DMS53 treated with DMSO at 0.1 percent for 48 hours (cell line): ENCODE measurements around the gene CA10.

ENCODE experiments used
- DNase-seq: peaks from one replicate; lab custom pipeline; 2025; ENCODE audit not compliant: unreplicated experiment; lab: John Stamatoyannopoulos, UW

CA10 gene

DNA sequence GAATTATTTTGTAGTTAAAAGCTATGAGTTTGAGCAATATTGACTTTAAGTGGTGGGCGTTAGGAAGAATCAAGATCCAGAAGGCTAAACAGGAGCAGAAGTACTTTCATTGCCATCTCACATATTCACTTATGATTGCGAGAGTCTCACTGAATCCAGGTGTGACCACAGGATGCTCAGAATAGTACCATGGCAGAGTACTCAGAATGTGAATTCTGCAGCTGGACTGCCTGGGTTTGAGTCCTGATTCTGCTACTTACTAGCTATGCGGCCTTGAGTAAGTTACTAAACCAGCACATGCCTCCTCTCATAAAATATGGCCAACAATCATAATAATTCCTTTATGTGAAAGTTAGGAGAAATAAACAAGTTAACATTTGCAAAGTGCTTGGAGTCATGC, 109.5 kb downstream of the CA10 start:
- DNase-seq, result no peak

DNA sequence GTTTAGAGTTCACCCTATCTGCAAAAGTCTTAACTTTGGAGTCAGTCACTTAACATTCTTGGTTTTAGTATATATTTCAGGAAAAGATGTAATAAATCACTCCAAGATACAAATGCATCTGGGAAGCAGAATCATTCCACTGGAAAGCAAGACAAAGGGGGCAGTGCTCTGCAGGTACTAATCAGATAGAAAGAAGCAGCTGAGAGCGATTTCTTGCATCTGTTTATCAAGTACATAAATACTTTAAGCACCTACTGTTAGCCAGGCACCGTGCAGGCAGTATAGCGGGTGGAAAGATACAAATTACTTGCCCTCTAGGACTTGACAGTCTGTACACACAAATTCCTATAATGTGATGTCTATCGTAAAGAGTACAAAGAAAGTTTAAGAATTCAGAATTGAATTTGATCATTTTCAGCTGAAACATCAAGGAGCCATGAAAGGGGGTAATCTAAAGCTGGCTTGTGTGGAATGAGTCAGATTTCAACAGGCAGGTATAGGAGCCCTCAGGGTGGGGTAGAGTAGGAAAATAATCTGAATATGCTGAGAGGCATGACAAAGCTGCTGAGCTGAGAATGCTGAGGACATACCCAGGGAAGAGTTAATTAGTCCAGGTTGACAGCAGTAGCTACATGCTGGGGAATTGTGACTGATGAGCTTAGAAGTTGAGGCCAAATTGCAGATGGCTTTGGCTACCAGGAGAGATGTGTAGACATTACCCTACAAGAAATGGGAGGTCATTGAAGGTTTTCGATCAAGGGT, 110.2 kb downstream of the CA10 start:
- DNase-seq, result no peak

DNA sequence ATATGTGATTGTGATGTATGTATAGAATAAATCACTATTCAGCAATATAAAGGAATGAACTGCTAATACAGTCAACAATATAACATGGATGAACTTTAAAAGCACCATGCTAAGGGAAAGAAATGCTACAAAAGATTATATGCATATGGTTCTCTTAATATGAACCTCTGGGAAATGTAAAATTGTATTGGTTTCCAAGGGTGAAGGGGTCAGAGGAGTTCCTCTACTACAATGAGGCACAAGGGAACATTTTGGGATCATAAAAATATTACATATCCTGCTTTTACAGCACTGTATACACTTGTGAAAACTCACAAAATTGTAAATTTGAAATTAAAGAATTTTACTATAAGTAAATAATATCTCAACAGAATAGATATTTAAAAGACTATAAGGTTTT, 111.4 kb downstream of the CA10 start:
- no peak for DNase-seq

DNA sequence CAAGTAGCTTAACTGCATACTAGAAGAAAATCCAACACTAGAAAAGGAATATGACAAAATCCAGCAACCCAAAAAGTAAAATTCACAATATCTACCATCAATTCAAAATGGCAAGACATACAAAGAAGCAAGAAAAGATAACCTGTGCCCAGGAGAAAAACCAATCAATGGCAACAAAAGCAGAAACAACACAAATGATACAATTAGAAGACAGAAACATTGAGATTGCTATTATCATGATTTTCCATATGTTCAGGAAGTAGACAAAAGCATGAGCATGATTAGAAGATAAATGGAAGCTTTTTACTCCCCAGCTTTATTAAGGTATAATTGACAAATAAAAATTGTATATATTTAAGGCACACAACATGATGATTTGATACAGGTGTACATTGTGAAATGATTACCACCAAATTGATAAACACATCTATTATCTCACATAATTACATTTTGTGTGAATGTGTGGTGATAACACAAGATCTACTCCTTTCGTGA, 117.3 kb downstream of the CA10 start:
- no peak for DNase-seq

DNA sequence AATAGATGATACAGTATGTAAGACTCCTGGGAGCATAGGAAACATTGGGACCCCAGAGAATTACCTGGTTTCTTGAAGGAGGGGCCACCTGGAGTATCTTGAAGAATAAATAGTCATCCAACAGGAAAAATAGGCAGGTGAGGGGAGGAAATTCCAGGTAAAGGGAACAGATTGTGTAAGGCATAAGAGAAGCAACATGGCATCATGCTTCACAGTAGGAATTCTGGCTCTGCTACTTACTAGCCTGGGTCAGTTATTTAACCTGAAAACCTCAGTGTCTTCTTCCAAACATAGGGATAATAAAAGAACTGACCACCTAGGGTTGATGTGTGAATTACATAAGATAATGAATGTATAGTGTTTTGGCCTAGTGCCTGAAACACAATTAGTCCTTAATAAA, 122.1 kb downstream of the CA10 start:
- DNase-seq, result no peak

DNA sequence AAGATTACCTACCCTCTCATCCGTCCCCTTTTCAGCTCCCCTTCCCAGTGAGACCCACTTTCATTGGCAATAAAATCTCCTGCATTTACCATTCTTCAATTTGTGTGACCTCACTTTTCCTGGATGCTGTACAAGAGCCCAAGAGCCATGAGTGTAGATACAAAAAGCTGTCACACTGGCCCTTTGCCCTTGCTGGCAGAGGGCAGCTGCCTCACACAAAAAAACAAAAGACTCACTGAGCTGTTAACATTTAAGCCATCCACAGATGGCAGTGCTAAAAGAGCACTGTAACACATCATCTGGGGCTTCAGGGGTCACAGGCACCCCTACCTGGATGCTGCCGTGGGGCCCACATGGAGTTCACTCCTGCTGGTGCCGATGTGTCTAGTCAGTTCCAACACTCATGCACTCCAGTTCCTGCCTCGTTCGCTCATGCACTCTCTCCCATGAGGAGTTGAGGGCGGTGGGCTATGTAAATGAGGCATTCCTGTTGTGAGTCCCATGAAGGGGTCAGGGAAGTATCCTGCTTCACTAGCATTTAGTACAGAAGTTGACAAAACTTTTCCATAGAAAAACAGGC, 123.1 kb downstream of the CA10 start:
- no peak for DNase-seq

DNA sequence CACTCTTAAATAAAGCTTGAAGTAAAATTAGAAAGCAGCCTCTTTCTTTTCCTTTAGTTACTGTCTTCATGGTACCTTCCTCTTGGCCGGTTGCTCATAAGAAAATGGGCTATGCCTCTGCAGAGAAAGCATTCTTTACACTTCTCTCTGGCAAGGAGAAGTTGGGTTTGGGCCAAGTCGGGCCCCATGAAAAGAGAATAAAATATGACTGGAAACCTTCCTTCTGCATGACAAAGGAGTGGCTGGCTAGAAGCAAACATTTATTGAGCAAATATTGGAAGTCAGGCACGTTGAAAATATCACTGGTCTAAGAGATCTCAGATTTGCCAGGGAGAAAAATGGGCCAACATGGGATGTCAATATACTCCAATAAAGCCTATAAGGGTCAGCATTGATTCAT, 126.1 kb downstream of the CA10 start:
- no peak for DNase-seq

DNA sequence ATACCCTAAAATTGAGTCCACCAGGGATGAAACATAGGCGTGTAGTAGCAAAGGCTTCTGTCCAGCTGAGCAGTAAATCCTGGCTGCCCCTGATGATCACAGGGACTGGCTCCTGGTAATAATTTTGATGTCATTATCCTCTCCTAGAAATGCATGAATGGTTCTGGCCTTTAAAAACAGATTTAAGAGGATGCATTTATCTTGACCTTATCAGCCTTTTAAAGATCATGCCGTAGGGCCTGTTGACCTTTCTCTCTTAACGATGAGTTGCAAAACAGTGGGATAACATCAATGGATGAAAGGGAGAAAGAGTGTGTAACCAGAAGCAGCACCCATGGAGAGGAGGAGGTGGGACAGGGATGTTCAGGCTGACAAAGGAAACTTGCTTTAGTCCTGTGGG, 128.5 kb downstream of the CA10 start:
- DNase-seq, result no peak

DNA sequence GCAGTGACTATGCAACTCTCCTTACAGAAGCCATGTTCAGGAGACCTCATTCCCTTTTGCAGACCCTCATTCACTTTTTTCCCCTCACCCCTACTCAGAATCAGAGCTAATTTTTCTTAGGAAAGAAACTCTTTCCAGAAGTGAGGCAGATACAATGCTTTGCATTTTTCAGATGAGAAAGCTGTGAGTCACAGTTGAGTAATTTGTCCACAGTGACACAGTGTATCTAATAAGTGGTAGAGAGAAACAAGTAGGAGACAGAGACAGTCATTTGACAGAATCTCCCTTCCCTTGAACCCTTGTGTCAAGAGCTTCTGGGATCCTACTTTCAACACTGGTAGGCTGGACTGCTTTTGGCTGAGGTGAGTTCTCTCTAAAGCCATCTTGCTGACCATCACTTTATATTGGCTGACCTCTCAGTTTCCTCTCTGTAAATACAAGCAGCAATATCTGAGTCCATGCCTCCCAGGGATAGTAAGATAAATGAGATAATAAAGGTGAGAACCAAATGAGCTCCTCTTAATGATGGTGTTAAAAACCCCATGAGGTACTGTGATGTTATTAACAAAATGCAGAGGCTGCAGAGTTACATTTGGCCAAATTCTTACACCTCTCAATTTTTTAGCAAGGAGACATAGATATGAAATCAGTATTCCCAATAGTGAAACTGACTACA, 130.8 kb downstream of the CA10 start:
- DNase-seq, result peak; percentile 44

DNA sequence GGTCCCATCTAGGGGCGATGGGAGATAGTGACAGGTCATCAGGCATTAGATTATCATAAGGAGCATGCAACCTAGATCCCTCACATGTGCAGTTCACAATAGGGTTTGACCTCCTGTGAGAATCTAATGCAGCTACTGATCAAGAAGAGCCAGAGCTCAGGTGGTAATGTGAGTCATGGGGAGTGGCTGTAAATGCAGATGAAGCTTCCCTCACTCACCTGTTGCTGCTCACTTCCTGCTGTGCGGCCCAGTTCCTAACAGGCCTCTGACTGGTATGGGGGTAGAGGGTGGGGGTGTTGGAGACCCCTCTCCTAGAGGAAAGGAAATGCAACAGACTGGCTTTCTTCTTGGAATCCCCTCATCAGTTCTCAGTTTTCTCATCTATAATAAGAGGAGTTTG, 131.4 kb downstream of the CA10 start:
- peak; percentile 69 for DNase-seq

DNA sequence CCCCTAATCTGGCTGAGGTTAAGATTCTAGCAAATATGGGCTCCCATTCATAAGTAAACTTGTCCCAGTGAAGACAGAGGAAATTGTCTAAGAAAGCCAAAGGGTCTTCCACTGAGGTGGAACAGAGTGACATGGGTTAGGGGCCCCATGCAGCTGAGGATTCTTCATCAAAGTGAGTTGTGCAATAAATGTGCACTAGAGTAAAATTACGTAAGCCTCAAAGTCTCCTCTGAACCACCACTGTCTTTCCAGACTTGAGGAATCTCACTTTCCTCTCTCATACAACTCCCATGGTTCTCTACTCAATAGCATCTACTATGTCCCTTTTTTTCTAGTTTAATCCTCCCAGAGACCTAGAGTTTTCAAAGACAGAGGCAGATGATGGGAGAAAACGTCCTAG, 132.4 kb downstream of the CA10 start:
- DNase-seq, result no peak

DNA sequence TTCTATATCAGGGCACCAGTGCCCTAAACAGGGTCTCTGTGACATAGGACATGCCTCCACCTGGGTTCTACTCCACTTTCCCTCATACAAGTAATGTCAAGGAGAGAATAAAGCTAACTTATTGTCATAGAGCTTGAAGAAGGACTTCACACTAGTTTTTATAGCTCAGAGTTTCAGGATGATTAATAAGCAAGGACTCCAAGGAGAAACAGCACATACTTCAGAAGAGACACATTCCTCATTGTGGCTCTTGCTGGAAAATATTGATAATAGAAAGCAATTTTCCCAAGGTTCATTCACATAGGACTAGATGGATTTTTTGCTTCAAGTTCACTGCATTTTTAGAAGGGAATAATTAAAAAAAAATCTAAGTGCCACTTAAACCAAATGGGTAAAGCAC, 133.3 kb downstream of the CA10 start:
- no peak for DNase-seq

DNA sequence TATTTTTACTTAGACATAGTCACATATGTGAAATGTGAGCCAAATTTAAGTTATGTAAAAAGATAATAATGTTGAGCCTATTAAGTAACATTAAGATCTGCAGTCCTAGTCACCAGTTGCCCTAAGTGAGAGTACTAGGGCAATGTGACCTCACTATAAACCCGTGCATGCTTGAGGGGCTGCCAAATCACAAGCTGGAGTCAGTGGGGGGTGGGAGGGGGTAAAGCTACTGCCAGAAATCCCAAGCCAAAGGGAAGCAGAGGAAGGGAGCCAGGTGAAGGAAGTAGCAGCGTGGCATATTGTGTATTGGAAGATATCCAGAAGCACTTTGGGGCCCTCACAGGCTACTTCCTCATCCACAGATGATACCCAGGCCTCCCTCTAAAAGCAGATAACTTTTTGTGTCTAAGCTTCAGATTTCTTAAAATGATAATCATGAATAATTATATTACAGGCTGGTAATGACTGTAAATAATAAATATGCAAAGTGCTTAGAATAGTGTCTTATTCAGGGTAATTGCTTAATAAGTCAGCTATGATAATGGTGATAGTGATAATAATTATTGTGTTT, 134.1 kb downstream of the CA10 start:
- DNase-seq, result peak; percentile 15

DNA sequence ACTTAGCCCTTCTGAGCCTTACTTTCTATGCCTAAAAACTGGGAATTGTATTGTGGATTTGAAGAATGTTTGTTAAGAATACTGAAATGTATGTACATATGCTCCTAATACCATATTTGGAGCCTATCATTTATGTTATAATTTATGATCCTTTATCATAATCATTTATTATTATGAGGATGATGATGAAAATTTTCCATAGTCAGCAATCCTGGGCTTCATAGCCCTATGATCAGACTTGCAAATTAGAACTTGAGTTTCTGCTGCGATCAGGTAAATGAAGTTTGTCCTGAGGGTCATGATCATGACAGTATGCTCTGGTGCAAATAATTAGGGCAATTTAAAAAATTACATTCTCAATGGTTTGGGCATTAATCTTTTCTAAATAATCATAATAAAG, 147.4 kb downstream of the CA10 start:
- DNase-seq, result no peak

DNA sequence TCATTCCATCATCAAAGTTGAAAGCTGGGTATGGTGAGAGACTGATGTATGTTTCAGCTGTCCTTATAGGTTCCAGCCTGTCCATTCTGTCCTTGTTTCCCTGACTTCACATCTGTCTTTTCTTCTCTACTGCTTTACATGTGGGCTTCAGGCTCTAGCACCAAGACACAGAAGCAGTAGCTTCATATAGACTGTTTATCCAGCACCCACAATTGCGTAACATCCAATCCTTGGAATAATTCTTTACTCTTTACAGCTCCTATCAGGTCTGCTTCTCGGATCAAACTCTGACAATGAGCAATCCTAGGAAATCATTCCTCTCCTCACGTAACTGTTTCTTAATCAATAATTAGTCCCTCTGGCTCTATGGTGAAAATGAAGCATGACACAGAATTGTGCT, 158.9 kb downstream of the CA10 start:
- DNase-seq, result no peak

DNA sequence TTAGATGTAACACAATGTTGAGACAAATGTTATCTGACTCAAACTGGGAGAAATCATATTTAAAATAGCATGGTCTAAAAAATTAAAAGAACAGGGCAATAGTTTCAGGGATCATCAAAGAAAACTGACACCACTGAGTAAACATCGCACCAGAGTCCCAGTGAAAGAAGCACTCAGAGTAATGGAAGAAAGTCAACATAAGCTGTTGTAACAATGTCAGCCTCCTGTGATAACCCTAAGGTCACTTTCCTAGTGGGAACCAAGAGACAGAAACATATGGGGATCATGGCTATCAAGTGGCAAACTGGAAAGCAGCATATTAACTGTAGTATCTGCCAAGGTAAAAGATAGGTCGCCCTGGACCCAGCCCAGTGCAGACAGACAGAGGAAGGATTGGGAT, 160.8 kb downstream of the CA10 start:
- DNase-seq, result peak; percentile 93

DNA sequence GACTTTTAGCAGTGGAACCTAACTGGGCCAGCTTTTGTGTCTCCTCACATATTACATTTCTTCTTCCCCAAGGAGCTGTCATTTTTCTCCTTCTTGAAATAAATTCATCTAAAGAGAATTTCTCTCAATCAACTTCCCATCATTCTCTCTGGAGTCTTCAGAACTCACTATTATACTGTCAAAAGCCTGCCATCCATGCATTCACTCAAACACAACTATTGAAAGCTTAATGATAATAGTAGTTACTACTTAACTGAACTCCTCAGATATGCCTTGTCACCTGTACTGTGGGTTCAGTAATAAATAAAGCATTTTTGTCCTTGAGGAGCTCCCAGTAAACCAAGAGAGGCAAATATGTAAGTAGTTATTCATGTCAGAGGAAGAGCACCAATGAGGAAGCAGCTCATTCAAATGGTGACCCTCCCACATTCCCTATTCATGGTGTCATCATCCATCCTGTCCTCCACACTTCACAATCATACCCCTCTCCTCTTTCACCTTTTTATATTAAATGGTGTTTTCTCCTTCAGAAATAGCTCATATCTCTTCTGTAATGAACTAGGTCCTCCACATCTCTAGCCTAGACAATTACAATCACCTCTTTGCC, 162.6 kb downstream of the CA10 start:
- DNase-seq, result no peak

DNA sequence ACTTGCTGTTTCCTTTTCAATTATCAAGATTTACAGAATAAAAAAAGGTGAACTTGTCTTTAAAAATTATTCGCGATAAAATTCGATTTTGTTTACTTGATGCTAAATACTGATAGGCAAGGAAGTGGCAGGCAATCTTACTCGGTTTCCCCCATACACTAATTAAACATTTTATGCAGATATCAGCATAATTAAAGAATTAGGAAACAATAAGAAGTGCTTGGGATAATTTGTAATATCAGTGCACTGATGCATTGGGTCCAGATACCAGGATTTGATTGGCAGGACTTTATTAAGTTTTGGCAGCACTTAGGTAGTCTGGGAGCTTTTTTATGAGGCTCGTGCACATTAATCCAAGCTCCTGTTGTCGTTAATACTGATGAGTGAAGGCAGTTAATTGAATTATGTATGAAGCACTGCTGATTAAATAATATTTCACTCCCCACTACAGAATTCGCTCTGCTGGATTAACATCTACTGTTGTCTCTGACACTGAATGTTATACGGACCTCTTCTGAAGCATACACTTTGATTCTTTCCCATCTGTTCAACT, 165.6 kb downstream of the CA10 start:
- no peak for DNase-seq

DNA sequence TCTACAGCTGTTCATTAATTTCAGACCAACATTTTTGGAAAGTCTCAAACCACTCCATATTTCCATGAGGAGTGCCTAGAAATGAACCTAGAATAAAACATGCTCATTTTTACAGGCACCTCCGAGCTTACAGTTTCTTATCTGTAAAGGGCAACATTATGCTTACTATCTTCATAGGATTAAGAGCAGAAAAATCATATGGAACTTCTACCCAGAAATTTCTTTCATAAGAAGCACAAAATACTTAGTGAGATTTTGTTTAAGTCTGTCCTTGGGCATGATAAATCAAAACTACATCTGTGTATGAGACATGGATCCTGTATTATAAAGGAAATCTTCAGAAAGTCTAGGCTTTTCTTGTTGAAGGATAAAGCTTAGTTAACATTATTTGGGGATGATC, 187.4 kb downstream of the CA10 start:
- no peak for DNase-seq

DNA sequence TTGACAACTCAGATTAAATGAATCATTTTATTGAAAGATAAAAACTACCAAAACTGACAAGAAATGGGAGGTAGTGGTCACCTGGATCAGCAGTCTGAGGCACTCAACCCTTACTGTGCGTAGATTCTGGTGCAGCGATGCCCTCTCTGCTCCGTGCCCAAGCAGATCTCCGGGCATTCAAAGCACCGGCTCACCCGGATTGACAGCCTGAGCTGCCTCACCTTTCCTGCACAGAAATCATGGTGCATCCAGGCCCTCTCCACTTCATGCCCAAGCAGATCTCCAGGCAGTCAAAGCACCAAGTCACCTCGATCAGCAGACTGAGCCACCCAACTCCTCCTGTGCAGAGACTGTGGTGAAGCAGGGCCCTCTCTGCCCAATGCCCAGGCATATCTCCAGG, 196.8 kb downstream of the CA10 start:
- no peak for DNase-seq

DNA sequence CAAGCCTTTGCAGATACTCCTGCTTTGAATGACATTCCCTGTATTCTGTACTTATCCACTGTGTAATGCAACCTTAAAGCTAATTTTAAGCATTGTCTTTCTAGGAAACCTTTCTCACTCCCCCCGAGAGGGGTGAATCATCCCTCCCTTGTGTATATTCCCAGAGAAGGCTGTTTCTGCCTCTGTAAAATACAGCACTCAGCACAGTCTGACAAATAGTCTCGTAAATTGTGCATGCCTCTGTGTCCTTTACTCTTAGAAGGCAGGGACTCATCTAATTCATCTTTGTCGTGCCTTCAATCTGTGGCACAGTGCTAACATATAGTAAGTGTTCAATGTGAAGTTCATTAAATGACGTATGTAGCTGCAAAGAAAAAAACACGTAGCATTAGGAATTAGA, 200.7 kb downstream of the CA10 start:
- DNase-seq, result no peak
